Ovary (tissue), 3 donors: ENCODE results near the gene KMT5C.

Source experiments
- POLR2A ChIP-seq: fragments of 450-650 bp; IDR thresholded peaks from one replicate; pipeline ENCODE4 v1.6.1; 2017; ENCODE audit warnings: antibody characterized with exemption, mild to moderate bottlenecking, moderate library complexity
- TF ChIP-seq, protein P1 (sequence below), 3 donors: fragments of 450-650 bp in 2 of 3; fragments of 200-600 bp in 1 of 3; IDR thresholded peaks; one replicate each; pipeline versions ENCODE4 v1.5.1 to v1.8.0; 2016 to 2022; ENCODE audit warnings: antibody characterized with exemption in 3 of 3, mild to moderate bottlenecking in 1 of 3
- donor health status: DM: no; HTN: no; CAD: no.

DNA sequence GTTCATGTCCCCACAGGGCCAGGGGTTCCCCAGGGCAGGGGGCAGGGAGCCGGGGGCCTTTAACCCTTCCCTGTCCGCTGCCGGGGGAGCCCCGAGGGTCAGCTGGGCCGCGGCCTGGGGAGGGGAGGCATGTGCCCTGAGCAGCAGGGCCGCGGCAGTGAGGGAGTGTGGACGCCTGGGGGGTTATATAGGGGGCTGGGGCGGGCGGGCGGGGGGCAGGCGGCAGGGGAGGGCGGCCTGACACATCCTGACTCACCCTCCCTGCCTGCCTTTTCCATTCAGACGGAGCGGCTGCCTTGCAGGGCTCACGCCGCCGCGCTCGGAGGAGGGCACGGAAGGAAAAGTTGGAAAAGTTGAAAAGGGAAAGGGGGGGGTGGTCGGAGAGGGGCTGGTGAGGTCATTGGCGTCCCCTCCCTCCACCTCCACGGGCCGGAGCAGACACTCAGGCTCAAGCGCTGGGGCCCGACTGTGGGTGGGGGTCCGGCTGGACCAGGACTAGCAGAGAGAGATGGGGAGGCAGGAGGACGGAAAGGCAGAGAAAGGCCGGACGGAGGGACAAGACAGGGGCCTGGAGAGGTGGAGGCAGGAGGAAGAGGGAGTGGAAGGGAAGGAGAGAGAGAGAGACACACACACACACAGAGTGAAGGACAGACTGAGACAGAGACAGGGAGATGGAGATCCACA, 30.8 kb downstream of the KMT5C start, which contains the start of gene IL11:
- TF ChIP-seq POLR2A = no peak
- TF ChIP-seq, protein P1, sequence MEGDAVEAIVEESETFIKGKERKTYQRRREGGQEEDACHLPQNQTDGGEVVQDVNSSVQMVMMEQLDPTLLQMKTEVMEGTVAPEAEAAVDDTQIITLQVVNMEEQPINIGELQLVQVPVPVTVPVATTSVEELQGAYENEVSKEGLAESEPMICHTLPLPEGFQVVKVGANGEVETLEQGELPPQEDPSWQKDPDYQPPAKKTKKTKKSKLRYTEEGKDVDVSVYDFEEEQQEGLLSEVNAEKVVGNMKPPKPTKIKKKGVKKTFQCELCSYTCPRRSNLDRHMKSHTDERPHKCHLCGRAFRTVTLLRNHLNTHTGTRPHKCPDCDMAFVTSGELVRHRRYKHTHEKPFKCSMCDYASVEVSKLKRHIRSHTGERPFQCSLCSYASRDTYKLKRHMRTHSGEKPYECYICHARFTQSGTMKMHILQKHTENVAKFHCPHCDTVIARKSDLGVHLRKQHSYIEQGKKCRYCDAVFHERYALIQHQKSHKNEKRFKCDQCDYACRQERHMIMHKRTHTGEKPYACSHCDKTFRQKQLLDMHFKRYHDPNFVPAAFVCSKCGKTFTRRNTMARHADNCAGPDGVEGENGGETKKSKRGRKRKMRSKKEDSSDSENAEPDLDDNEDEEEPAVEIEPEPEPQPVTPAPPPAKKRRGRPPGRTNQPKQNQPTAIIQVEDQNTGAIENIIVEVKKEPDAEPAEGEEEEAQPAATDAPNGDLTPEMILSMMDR (IDR thresholded peaks at IDR 0.05) = no peak
